Sigmoid colon (tissue), 3 donors: ENCODE results near the gene SRRM3.

Source experiments
- CTCF ChIP-seq, 4 experiments: fragments of 450-650 bp in 3 of 4; fragments of 200-600 bp in 1 of 4; IDR thresholded peaks; one replicate each; pipeline ENCODE4 v1.5.1; 2016 to 2019; ENCODE audit warnings: antibody characterized with exemption in 4 of 4, mild to moderate bottlenecking in 3 of 4, moderate library complexity in 2 of 4
- POLR2A ChIP-seq, 2 donors: fragments of 450-650 bp; IDR thresholded peaks; one replicate each; pipeline ENCODE4 v1.6.1; 2016; ENCODE audit warnings: antibody characterized with exemption in 2 of 2, mild to moderate bottlenecking in 2 of 2, moderate library complexity in 2 of 2

DNA sequence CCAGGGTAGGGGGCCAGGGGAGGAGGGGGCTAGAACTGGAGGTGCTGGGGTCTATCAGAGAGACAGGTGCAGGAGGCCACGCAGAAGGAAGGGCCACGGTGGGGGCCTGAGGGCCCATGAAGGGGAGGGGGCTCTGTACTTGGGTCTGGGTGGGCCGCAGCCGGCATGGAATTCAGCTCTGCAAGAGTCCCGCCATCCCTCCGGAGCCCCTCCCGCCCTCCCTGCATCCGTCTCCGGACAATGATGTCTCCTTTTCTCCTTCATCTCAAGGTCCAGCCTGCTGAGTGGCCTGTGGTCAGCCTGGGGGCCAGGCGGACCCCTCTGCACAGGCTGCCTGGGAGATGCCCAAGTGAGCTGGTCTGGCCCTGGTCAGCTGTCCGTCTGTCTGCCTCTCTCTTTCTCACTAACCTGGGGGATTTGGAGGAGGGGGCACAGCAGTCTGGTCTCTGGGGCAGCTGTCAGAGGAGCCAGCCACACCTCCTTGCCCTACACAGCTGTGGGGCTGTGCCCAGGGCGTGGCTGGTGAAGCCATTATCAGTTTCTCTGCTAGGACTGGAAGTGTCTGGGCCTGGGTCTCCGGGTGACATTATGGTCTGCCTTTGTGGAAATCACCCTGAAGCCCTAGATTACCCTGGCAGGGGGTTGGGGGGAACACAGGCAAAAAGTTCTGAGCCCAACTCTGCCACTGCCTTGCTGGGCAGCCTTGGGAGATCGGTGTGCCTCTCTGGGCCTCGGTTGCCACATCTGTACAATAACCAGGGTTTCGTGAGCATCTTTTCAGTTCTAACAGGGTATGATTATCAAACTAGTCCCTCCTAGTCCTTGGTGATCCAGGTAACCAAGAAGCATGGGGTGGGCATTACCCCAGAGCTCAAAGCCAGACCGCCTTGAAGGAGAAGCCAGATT lies 81.8 kb downstream of the SRRM3 start:
- TF ChIP-seq CTCF (IDR thresholded peaks at IDR 0.05) = no peak
- TF ChIP-seq POLR2A (IDR thresholded peaks at IDR 0.05) = no peak
